ENCODE results near the gene CDH12. TPM values are rescaled to one million over a fixed set of nuclear protein-coding genes. Genes with fewer than 3 reads are reported as not detected.
"Not testable (repeated sequence)": the region's sequence is repeated elsewhere in the genome, so short reads cannot be mapped to it uniquely, and the experiment has no call there.

CDH12 gene
- total RNA-seq, 1 donor from 2014 or later = not detected

DNA sequence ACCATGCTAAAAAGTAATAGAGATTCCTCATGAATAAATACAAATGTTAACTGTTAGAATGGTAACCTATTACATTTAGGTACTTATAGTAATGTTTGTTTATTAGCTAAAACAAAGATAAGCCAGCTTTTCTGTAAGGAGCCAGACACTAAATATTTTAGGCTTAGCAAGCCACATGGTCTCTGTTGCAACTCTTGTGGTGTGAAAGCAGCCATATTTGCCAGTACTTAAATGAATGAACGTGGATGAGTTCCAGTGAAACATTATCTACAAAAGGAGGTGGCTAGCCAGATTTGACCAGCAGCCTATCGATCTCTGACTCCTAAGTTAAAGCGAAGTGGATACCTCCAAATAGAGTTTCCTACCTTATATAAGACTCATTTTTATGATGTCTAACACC is 331.6 kb downstream of the CDH12 start:
- DNase-seq (ENCODE audit: low spot score) = no peak
- Mint-ChIP-seq H3K27ac (no peak overlapping the region), H3K27me3 (ENCODE audit: insufficient read depth) (no peaks in the 10 kb centered on the region), H3K4me1 (ENCODE audit: low read depth) (no peaks in the 10 kb centered on the region), H3K4me3 (no peak overlapping the region), H3K9me3 (peaks cover 20% of the 10 kb centered on the region), H3K36me3 (ENCODE audit: low read depth) (no peaks in the 10 kb centered on the region)
- intact Hi-C loops (cut with micrococcal nuclease) = no loop called here

DNA sequence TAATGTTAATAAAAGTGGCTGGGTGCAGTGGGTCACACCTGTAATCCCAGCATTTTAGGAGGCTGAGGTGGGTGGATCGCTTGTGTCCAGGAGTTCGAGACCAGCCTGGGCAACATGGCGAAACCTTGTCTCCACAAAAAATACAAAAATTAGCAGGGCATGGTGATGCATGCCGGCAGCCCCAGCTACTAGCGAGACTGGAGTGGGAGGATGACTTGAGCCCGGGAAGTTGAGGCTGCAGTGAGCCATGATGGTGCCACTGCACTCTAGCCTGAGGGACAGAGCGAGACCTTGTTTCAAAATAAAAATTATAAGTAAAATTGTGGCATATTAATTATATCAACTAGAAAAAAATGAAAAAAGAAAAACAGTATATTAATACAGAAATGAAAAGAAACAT is 336.6 kb downstream of the CDH12 start:
- H3K9me3 Mint-ChIP-seq; H3K4me1 Mint-ChIP-seq (ENCODE audit: low read depth); H3K27me3 Mint-ChIP-seq (ENCODE audit: insufficient read depth); intact Hi-C loops (cut with micrococcal nuclease); H3K27ac Mint-ChIP-seq; DNase-seq (ENCODE audit: low spot score); H3K4me3 Mint-ChIP-seq; H3K36me3 Mint-ChIP-seq (ENCODE audit: low read depth): not testable (repeated sequence)

DNA sequence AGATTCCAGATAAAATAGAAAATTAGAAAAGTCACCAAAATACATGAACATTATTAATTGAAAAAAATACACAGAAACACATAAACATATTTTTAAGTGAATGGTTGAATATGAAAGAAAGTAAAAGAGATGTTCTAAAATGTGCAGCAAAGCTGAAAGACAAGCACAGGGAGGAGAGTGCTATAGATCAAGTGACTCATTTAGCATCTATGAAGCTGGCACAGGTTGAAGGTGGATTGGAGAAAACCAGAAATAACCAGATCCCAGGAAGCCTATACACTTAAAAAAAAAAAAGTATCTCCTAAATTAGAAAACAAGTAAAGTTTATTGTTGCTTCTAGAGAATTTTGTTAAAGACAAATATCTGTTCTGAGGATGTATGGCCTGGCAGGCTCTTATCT is 338.9 kb downstream of the CDH12 start:
- H3K27ac Mint-ChIP-seq = no peak overlapping the region
- H3K36me3 Mint-ChIP-seq (ENCODE audit: low read depth) = no peaks in the 10 kb centered on the region
- intact Hi-C loops (cut with micrococcal nuclease) = no loop called here
- no peaks in the 10 kb centered on the region for H3K27me3 Mint-ChIP-seq (ENCODE audit: insufficient read depth)
- H3K4me3 Mint-ChIP-seq = no peak overlapping the region
- no peaks in the 10 kb centered on the region for H3K4me1 Mint-ChIP-seq (ENCODE audit: low read depth)
- no peak for DNase-seq (ENCODE audit: low spot score)
- H3K9me3 Mint-ChIP-seq = peaks cover 4% of the 10 kb centered on the region

DNA sequence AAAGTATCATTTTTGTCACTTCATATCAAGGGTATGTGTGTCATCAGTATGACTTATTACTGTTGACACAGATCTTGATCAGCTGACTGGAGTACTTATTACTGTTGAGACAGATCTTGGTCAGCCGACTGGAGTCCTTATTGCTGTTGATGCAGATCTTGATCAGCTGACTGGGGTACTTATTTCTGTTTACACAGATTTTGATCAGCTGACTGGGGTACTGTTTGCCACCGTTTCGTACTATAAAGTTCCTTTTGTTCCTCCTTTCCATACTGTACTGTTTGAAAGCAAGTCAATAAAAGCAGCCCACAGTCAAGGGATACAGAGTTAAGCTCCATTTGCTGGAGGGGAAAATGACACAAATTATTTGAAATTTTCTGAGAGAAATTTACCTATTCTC is 347.3 kb downstream of the CDH12 start:
- peaks cover 14% of the 10 kb centered on the region for H3K9me3 Mint-ChIP-seq
- DNase-seq (ENCODE audit: low spot score) = no peak
- H3K27me3 Mint-ChIP-seq (ENCODE audit: insufficient read depth) = no peaks in the 10 kb centered on the region
- intact Hi-C loops (cut with micrococcal nuclease) = no loop called here
- no peak overlapping the region for H3K27ac Mint-ChIP-seq
- no peak overlapping the region for H3K4me3 Mint-ChIP-seq
- no peaks in the 10 kb centered on the region for H3K36me3 Mint-ChIP-seq (ENCODE audit: low read depth)
- no peaks in the 10 kb centered on the region for H3K4me1 Mint-ChIP-seq (ENCODE audit: low read depth)

DNA sequence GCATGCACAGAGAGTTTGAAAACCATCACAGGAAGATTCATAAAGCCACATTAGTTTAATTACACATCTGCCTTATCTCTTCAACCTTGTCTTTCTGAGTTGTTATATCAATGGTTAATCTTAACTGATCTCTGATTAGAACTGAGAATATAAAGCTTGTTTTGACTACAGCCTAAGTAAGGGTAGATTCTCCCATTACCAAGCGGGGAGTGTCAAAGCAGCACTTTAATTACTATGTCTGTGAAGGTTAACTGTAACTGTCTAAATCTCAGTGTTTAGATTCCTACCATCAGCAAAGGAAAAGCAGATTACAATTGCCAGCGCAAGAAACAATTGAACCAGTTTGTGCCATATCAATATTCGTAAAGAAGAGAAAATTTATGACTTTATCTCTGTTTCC is 348.7 kb downstream of the CDH12 start:
- DNase-seq (ENCODE audit: low spot score) = no peak
- intact Hi-C loops (cut with micrococcal nuclease) = no loop called here

DNA sequence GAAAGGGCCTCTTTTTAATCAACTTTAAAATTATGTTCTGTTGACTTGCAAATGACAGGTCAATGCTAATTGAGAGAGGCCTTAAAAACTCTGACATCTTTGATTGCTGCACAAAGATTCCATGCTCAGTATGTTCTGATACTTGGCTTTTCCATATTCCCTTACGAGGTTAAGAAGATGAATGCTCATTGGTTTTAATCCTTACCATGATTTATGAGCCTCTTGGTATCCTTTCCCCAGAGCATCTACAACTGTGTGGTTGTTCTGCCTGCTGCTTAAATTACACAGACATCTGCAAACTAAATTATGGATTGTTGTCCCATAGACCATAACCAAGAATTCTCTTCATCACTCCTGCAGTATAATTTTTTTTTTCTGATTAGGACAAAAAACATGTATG is 352.6 kb downstream of the CDH12 start:
- Mint-ChIP-seq H3K4me3 (no peak overlapping the region), H3K27ac (no peak overlapping the region), H3K9me3 (peaks cover 13% of the 10 kb centered on the region), H3K27me3 (ENCODE audit: insufficient read depth) (no peaks in the 10 kb centered on the region), H3K4me1 (ENCODE audit: low read depth) (no peaks in the 10 kb centered on the region), H3K36me3 (ENCODE audit: low read depth) (no peaks in the 10 kb centered on the region)
- DNase-seq (ENCODE audit: low spot score) = no peak
- intact Hi-C loops (cut with micrococcal nuclease) = no loop called here

More for the DNA sequence above, 348.7 kb downstream of the CDH12 start:
- no peak overlapping the region for H3K27ac Mint-ChIP-seq
- no peaks in the 10 kb centered on the region for H3K36me3 Mint-ChIP-seq (ENCODE audit: low read depth)
- peaks cover 18% of the 10 kb centered on the region for H3K9me3 Mint-ChIP-seq
- H3K4me3 Mint-ChIP-seq = no peak overlapping the region
- H3K27me3 Mint-ChIP-seq (ENCODE audit: insufficient read depth) = no peaks in the 10 kb centered on the region
- no peaks in the 10 kb centered on the region for H3K4me1 Mint-ChIP-seq (ENCODE audit: low read depth)

DNA sequence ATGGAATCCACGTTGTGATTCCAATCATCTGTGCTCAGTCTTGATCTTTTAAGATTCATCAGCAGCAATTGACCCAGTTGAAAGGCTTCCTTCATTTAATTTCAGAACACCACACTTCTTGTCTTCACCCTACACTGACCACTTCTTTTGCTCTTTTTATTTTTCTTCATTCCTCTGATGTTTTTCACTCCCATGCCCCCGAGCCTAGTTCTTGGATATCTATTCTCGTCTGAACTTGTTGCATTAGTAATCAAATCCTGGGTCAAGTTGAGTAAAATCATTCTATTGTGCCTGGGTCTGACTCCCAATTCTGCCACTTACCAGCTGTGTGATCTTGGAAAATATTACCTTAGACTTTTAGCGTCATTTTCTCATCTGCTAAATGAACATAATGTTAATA is 356.5 kb downstream of the CDH12 start:
- no peaks in the 10 kb centered on the region for H3K27me3 Mint-ChIP-seq (ENCODE audit: insufficient read depth)
- intact Hi-C loops (cut with micrococcal nuclease) = no loop called here
- no peak for DNase-seq (ENCODE audit: low spot score)
- peaks cover 32% of the 10 kb centered on the region for H3K9me3 Mint-ChIP-seq
- H3K4me3 Mint-ChIP-seq = no peak overlapping the region
- no peaks in the 10 kb centered on the region for H3K36me3 Mint-ChIP-seq (ENCODE audit: low read depth)
- no peak overlapping the region for H3K27ac Mint-ChIP-seq
- no peaks in the 10 kb centered on the region for H3K4me1 Mint-ChIP-seq (ENCODE audit: low read depth)

DNA sequence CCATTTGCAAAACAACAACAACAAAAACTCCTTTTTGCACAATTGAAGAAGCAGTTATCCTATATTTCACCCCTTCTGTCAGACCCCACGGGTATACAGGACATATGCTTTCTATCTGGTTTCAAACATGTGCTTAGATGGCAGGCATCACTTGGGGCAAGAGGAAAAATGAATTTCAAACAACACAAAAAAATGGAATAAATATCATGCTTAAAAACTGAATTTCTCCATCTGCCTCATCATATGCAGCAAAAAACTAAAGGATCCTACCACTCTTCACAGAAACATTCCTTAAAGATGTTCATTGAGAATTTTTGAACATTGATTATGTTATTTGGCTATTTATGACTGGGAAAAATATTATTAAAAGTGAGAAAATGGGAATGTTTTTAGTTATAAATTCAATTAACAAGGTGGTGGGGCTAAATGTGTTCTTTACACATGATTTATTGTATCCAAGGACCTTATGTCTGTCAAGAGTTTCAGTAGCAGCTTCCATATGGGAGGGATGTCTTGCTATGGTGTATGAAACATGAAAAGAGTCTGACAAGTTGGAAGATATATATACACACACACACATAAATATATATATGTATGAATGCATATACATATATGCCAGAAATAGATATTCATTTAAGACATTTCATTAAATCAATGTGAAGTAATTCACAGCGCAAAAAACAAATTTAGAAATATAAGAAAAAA is 358.0 kb downstream of the CDH12 start:
- no peak for DNase-seq (ENCODE audit: low spot score)
- Mint-ChIP-seq H3K4me1 (ENCODE audit: low read depth) (no peaks in the 10 kb centered on the region), H3K27me3 (ENCODE audit: insufficient read depth) (no peaks in the 10 kb centered on the region), H3K27ac (no peak overlapping the region), H3K36me3 (ENCODE audit: low read depth) (no peaks in the 10 kb centered on the region), H3K4me3 (no peak overlapping the region), H3K9me3 (peaks cover 34% of the 10 kb centered on the region)
- intact Hi-C loops (cut with micrococcal nuclease) = no loop called here

DNA sequence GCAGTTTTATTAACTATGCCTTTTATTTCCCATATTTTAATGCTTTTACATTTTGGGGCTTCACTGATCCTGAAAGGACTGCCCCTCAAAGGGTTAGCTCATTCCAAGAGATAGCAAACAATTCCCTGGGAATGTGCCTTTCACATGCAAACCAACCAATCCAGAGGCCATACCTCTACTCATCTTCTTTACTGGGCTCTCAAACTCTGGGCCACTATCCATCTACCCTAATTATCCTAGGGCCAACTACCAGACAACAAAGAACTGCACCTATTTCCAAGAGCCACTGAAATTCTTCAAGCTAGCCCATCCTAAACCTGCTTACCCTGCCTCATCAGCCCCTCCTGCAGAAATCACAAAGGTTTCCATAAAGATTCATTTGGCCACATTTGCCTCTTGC is 364.7 kb downstream of the CDH12 start:
- no peaks in the 10 kb centered on the region for H3K27me3 Mint-ChIP-seq (ENCODE audit: insufficient read depth)
- no peaks in the 10 kb centered on the region for H3K4me1 Mint-ChIP-seq (ENCODE audit: low read depth)
- H3K36me3 Mint-ChIP-seq (ENCODE audit: low read depth) = no peaks in the 10 kb centered on the region
- H3K4me3 Mint-ChIP-seq = no peak overlapping the region
- DNase-seq (ENCODE audit: low spot score) = no peak
- H3K9me3 Mint-ChIP-seq = peaks cover 24% of the 10 kb centered on the region
- H3K27ac Mint-ChIP-seq = no peak overlapping the region
- intact Hi-C loops (cut with micrococcal nuclease) = no loop called here

DNA sequence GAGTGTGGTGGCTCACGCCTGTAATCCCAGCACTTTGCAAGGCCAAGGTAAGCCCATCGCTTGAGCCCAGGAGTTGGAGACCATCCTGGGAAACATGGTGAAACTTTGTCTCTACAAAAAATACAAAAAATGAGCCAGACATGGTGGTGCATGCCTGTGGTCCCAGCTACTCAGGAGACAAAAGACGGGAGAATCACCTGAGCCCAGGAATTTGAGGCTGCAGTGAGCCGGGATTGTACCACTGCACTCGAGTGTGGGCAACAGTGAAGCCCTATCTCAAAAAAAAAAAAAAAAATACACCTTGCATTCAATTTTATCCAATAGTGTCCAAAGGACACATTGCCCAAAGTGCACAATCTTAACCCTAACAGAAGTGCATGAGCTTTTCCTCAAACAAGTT is 372.8 kb downstream of the CDH12 start:
- Mint-ChIP-seq H3K27ac (no peak overlapping the region), H3K27me3 (ENCODE audit: insufficient read depth) (no peaks in the 10 kb centered on the region), H3K4me1 (ENCODE audit: low read depth) (no peaks in the 10 kb centered on the region), H3K9me3 (peaks cover 22% of the 10 kb centered on the region), H3K36me3 (ENCODE audit: low read depth) (no peaks in the 10 kb centered on the region), H3K4me3 (no peak overlapping the region)
- DNase-seq (ENCODE audit: low spot score) = no peak
- intact Hi-C loops (cut with micrococcal nuclease) = no loop called here

DNA sequence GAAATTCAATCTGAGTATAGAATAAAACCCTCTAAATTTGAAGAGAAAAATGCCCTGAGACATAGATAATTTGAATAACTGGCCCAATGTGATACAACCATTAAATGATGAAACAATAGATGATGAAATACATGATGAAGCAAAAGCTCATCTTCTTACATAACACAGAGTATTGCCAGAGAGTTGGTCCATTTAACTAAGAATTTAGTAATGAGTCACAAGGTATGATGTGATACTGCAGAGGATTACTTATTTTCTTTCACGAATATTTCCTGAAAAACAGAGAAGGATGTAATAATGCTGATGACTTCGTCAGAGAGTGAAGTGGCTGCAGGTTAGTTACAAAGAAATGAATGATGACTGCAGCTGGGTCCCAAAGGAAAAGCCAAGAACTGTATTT is 379.3 kb downstream of the CDH12 start:
- no peaks in the 10 kb centered on the region for H3K27me3 Mint-ChIP-seq (ENCODE audit: insufficient read depth)
- H3K36me3 Mint-ChIP-seq (ENCODE audit: low read depth) = no peaks in the 10 kb centered on the region
- no peak for DNase-seq (ENCODE audit: low spot score)
- H3K9me3 Mint-ChIP-seq = peaks cover 15% of the 10 kb centered on the region
- no peak overlapping the region for H3K27ac Mint-ChIP-seq
- intact Hi-C loops (cut with micrococcal nuclease) = no loop called here
- no peak overlapping the region for H3K4me3 Mint-ChIP-seq
- H3K4me1 Mint-ChIP-seq (ENCODE audit: low read depth) = no peaks in the 10 kb centered on the region

DNA sequence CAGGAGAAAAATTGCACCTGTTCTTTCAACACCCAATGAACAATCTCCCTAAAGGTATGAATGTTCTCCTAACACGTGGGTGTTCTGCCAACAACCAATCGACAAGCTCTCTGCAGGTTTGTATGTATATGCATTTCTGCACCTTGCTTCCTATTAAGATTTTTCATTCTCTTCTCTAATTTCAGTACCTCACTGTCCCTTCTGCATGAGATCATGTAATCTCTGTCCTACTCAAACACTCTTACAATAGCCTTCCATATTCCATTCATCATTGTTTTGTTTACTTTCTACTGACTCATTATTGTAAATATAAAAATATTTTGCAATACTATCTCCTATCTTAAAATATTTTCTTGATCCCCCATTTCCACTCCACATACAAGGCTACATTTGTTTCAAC is 382.0 kb downstream of the CDH12 start:
- Mint-ChIP-seq H3K4me3 (no peak overlapping the region), H3K27ac (no peak overlapping the region), H3K27me3 (ENCODE audit: insufficient read depth) (no peaks in the 10 kb centered on the region), H3K9me3 (peaks cover 19% of the 10 kb centered on the region), H3K4me1 (ENCODE audit: low read depth) (no peaks in the 10 kb centered on the region), H3K36me3 (ENCODE audit: low read depth) (no peaks in the 10 kb centered on the region)
- no peak for DNase-seq (ENCODE audit: low spot score)
- intact Hi-C loops (cut with micrococcal nuclease) = no loop called here

DNA sequence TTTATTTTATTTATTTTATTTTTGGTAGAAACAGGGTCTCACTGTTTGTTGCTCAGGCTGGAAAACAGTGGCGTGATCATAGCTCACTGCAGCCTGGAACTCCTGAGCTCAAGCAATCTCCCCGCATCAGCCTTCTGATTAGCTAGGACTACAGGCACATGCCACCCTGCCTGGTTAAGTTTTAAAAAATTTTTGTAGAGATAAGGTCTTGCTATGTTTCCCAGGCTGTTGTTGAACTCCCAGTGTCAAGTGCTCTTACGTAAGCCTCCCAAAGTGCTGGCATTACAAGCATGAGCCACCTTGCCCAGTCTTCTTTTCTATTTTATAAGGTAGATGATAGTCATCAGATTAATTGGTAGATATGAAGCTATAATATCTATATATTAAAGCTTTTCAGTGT is 382.7 kb downstream of the CDH12 start:
- Mint-ChIP-seq H3K36me3 (ENCODE audit: low read depth) (no peaks in the 10 kb centered on the region), H3K4me1 (ENCODE audit: low read depth) (no peaks in the 10 kb centered on the region), H3K27me3 (ENCODE audit: insufficient read depth) (no peaks in the 10 kb centered on the region), H3K4me3 (no peak overlapping the region), H3K9me3 (peaks cover 23% of the 10 kb centered on the region), H3K27ac (no peak overlapping the region)
- no peak for DNase-seq (ENCODE audit: low spot score)
- intact Hi-C loops (cut with micrococcal nuclease) = no loop called here

DNA sequence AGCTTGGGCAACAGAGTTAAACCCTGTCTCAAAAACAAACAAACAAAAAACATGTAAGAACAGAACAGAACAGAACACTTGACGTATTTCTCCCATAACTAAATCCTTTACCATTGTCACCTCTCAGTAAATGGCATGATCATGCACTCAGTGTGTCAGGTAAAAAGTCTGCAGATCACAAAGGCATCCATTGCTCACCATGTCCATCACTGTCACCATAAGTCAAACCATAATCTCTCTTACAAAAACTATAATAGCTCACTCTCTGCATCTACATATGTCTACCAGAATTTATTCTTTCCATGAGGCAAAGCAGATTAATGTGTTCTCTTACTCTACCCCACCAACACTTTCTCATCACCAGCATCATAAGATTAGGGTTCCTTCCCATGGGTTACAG is 387.5 kb downstream of the CDH12 start:
- Mint-ChIP-seq H3K27me3 (ENCODE audit: insufficient read depth) (no peaks in the 10 kb centered on the region), H3K4me3 (no peak overlapping the region), H3K4me1 (ENCODE audit: low read depth) (no peaks in the 10 kb centered on the region), H3K9me3 (peaks cover 35% of the 10 kb centered on the region), H3K27ac (no peak overlapping the region), H3K36me3 (ENCODE audit: low read depth) (no peaks in the 10 kb centered on the region)
- intact Hi-C loops (cut with micrococcal nuclease) = no loop called here
- no peak for DNase-seq (ENCODE audit: low spot score)
